Prostate gland (tissue), 2 donors: ENCODE measurements around the gene ATL3.

Experiments used
- POLR2AphosphoS5 ChIP-seq: sonication (generic); formaldehyde crosslinking; IDR thresholded peaks from one replicate; pipeline ENCODE4 v1.6.1; 2017; ENCODE audit warnings: antibody characterized with exemption
- TF ChIP-seq, protein P1 (sequence below), 4 experiments: fragments of 200-600 bp in 2 of 4; fragments of 450-650 bp in 2 of 4; sonication (generic) in 2 of 4; IDR thresholded peaks; 1 replicate in 3 of 4; 2 replicates in 1 of 4; pipeline ENCODE4 v1.5.1; 2016 to 2019; ENCODE audit warnings: antibody characterized with exemption in 4 of 4, mild to moderate bottlenecking in 2 of 4, moderate library complexity in 2 of 4

DNA sequence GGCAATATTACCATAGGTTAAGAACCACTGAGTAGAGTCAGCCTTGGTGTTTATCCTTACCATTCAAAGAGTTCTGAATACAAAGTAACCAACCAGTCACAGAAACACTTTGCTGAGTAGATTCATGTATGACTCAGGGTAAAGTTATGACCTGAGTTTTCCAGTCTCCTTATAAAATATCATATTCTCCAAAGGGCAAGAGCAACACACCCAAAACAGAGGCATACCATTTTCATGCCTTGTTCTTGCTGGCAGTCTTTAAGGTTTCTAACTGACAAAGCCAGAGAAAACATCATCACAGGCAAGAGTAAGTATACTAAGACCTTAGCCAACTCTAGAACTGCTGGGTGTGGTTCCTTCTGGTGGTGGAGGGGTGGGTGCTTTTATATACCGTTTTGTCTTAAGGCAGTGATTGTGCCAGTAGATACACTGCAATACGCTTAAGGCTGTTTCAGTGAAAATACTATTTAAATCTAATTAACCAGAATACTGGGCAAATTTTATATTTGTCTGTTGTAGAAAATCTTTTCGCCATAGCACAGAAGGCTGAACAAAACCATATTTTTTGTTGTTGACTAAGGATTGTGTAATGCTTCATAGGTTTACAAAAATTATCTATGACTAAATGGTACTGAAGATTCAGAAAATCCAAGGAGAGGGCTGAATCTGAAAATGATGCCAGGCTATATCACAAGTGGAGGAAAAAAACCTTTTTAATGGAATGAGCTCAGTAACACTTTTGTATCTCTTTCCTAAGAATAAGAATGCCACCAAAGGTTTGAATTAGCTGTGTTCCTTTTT lies 3.0 kb downstream of the ATL3 start:
- TF ChIP-seq, protein P1, sequence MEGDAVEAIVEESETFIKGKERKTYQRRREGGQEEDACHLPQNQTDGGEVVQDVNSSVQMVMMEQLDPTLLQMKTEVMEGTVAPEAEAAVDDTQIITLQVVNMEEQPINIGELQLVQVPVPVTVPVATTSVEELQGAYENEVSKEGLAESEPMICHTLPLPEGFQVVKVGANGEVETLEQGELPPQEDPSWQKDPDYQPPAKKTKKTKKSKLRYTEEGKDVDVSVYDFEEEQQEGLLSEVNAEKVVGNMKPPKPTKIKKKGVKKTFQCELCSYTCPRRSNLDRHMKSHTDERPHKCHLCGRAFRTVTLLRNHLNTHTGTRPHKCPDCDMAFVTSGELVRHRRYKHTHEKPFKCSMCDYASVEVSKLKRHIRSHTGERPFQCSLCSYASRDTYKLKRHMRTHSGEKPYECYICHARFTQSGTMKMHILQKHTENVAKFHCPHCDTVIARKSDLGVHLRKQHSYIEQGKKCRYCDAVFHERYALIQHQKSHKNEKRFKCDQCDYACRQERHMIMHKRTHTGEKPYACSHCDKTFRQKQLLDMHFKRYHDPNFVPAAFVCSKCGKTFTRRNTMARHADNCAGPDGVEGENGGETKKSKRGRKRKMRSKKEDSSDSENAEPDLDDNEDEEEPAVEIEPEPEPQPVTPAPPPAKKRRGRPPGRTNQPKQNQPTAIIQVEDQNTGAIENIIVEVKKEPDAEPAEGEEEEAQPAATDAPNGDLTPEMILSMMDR (IDR thresholded peaks at IDR 0.05) = no peak
- no peak for TF ChIP-seq POLR2AphosphoS5
